ENCODE results near the gene LFNG. TPM values are rescaled to one million over a fixed set of nuclear protein-coding genes. Genes with fewer than 3 reads are reported as not detected.

LFNG gene, protein sequence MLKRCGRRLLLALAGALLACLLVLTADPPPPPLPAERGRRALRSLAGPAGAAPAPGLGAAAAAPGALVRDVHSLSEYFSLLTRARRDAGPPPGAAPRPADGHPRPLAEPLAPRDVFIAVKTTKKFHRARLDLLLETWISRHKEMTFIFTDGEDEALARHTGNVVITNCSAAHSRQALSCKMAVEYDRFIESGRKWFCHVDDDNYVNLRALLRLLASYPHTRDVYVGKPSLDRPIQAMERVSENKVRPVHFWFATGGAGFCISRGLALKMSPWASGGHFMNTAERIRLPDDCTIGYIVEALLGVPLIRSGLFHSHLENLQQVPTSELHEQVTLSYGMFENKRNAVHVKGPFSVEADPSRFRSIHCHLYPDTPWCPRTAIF
- 16.3 and 17.1 TPM in 2 replicates for total RNA-seq

DNA sequence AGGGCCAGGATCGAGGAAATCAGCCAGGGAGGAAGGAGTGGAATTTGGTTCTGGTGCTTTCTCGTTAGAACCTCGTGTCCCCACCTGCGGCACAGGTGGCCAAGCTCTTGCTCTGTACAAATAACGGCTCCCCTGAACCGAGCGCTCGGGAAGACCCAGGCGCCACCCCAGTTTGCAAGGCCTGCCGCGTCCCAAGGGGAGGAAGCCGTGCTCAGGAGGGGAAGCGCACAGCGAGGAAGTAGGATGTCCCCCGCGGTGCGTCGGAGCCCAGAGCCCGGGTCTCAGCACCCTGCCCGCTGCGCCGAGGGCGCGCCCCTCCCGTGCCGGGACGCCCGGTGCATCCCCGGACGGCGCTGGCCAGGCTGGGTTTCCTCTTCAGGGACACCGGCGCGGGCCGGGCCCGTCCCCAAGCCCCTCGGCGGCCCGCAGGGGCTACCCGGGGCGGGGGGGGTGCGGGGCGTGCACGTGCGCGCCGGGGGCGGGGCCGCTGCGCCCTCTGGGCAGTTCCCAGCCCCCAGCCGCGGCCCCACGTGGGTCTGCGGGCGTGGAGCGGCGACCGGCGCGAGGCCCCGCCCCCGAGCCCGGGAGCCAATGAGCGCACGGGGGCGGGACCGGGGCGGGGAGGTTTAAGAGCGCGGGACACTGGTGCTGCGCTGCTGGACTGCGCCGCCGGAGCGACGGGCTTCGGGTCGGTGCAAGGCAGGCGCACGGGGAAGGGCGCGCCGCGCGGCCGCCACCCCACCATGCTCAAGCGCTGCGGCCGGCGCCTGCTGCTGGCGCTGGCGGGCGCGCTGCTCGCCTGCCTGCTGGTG lies at the start of gene LFNG:
TSS of gene LFNG (plus strand) at position 656 of the 812 bp plus-strand sequence. CDS start at position 744, 88 bp downstream.

DNA sequence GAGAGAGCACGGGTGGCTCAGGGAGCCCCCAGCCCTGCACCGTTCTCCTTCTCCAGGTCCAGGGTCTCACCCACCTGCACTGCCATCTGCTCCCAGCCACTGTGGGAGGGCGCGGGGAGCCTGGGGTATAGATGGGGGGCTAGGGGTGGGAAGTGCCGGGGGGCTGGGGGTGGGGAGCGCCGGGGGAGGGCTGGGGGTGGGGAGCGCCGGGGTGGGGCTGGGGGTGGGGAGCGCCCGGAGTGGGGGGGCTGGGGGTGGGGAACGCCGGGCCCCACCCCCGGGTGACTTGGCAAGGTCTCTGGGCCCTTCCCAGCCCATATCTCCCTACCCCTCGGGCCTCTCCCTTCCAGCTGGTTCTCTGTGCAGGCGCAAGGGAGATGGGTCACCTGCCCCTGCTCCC lies 43.3 kb upstream of the LFNG start, which contains the start of gene GRIFIN:
TSS of gene GRIFIN (minus strand) at position 101 of the 400 bp plus-strand sequence. CDS start at position 86, 15 bp downstream.

DNA sequence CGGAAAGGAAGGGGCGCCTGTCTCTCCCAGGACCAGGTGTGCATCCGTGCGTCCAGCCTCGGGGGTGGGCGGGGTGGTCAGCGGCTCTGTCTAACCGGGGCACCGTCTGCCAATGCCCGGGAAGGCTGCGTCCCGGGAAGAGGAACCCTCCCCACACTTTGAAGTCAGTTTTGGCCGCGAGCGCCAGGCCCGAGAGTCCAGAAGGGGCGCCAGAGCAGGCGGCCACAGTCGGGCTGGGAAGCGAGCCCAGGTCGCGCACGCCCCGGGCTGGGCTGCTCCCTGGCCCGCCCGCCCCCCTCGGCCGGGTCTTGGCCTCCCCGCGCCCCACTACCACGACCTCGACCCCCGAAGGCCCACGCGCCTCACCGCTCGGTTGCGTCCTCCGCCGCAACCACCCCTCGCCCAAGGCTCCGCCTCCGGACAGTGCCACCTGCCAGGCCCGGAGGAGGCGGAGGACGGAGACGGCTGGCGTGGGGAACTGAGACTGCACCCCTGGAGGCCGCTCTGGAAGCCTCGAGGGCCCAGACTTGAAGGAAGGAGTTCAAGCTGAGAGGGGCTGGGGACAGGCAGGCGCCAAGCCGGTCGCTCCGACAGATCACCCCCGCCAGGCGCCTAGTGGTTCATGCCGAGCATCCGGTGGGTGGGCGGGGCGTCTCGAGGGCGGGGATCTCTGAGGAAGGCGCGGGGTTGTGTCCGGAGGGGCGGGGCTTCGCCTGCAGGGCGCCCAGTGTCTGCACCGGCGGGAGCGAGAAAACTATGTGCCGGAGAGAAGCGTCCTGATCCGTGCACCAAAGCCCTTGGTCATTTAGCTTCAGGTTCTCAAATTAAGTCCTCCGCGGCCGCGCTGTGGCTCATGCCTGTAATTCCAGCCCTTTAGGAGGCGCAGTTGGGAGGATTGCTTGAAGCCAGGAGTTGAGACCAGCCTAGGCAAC lies 35.8 kb downstream of the LFNG start, which contains the start of gene BRAT1:
TSS of gene BRAT1 (minus strand) at position 404 of the 932 bp plus-strand sequence. CDS start 1,093 bp downstream, outside the sequence.

DNA sequence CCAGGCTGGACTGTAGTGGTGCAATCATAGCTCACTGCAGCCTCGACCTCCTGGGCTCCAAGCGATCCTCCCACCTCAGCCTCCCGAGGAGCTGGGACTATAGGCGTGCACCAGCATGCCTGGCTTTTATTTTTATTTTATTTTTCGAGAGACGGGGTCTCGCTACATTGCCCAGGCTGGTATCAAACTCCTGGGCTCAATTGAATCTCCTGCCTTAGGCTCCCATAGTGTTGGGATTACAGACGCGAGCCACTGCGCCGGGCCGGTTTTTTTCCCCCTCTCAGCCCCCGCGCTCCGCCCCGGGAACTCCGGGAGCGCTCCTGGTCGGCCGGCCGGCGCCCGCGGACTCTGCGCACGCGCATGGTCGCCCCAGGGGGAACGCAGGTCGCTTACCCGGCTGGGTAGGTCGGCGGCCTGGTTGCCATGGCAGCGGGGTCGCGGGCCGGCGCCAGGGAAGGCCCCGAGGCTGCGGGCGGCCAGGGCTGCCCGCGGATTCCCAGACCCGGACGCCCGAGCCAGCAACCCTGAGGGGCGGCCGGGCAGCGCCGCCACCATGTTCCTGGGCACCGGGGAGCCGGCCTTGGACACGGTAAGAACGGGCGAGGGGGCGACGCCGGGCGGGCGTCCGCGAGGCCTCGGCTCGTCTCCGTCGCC lies 39.2 kb downstream of the LFNG start, which contains the start of gene IQCE:
TSS of gene IQCE (plus strand) at position 351 of the 654 bp plus-strand sequence. CDS start at position 554, 203 bp downstream.

Other genes with a start within 250 kb of the LFNG start
- gene SNX8, start 205.3 kb upstream of the LFNG start, total RNA-seq = 11.3 and 24.2 TPM in 2 replicates
- 199 and 264 TPM in 2 replicates for gene EIF3B, start 164.9 kb upstream of the LFNG start, total RNA-seq
- 2.8 and 6.1 TPM in 2 replicates for gene CHST12, start 116.2 kb upstream of the LFNG start, total RNA-seq
- gene GRIFIN, start 43.4 kb upstream of the LFNG start, total RNA-seq = not detected in 2 replicates
- 19.2 and 25.5 TPM in 2 replicates for gene BRAT1, start 35.8 kb downstream of the LFNG start, total RNA-seq
- 5.9 and 7.5 TPM in 2 replicates for gene IQCE, start 39.2 kb downstream of the LFNG start, total RNA-seq
- gene TTYH3, start 112.2 kb downstream of the LFNG start, total RNA-seq = 17.2 and 25.9 TPM in 2 replicates
- gene AMZ1, start 168.4 kb downstream of the LFNG start, total RNA-seq = under 0.01 and 1.4 TPM in 2 replicates